ENCODE results near the gene FMO2.

FMO2 gene

GRCh38 chr1:171177261-171177660 is 7.8 kb upstream of the FMO2 start:
- TF ChIP-seq TAF1 (IDR thresholded peaks at IDR 0.05; ENCODE audit: borderline replicate concordance, low read depth, low read length) (no peak), POLR2AphosphoS5 (IDR thresholded peaks at IDR 0.05; ENCODE audit: low read depth, low read length) (no peak), POLR2A (IDR thresholded peaks at IDR 0.05; ENCODE audit: low read depth, low read length) (no peak)
- DNase-seq (ENCODE audit: insufficient read length) (no peak), FAIRE-seq (no peak)

DNA sequence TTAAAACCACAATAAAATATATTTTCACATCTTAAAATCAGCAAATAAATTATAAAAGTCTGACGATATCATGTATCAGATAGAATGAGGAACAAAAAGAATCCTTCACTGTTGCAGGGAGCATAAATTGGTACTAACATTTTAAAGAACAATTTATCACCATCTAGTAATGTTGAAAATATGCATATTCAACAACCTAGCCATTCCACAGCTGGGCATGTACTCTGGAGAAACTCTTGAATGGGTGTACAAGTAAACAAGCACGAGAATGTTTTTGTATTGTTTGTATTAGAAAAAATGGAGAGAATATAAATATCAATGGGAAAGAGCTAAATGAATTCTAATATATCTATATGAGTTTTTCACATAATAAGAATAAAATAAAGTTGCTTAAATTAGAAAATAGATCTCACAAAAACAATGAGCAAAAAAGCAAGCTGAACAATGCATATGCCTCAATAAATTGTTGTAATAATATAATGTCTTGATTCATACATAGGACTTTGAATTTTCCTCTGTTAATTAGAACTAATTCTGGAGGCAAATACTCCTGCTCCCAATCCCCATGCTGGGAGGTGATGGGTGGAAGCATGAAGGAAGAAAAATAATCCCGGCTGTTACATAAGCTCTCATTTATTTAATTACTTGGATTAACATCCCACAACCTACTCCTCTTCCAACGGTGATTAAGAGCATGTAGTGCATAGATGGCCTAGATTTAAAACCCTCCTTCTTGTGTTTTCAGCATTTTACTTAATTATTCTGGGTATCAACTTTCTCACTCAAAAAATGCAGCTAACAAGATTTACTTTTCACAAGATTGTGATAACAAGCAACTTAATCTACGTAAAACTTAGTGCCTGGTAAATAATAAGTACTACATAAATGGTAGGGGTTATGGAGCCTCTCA is 5.5 kb upstream of the FMO2 start:
- TF ChIP-seq POLR2AphosphoS5 (IDR thresholded peaks at IDR 0.05; ENCODE audit: low read depth, low read length), result no peak
- DNase-seq (ENCODE audit: insufficient read length), result no peak
- no peak for FAIRE-seq

DNA sequence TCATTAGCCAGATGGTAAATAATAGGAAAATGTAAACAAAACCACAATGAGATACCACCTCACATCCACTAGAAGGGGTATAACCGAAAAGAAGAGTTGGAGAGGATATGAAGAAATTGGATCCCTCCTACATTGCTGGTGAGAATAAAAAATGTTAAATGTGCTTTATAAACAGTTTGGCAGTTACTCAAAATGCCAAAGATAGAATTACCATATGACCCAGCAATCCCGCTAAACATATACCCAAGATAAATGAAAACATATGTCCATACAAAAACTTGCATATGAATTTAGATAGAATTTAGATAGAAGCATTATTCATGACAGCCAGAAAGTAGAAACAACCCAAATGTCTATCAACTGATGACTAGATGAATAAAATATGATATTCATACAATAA is 4.4 kb upstream of the FMO2 start:
- no peak for TF ChIP-seq POLR2AphosphoS5 (IDR thresholded peaks at IDR 0.05; ENCODE audit: low read depth, low read length)
- no peak for DNase-seq (ENCODE audit: insufficient read length)
- FAIRE-seq, result no peak

- peak; percentile 30 for FAIRE-seq
- DNase-seq (ENCODE audit: insufficient read length), result peak; percentile 11
- TF ChIP-seq POLR2A (IDR thresholded peaks at IDR 0.05; ENCODE audit: low read depth, low read length), result no peak
Observed at GRCh38 chr1:171188388-171189266, 3.5 kb downstream of the FMO2 start.

- no peak for FAIRE-seq
Observed at GRCh38 chr1:171191992-171192391, 6.9 kb downstream of the FMO2 start.

GRCh38 chr1:171195767-171196166 is 10.7 kb downstream of the FMO2 start:
- DNase-seq (ENCODE audit: insufficient read length), result no peak
- TF ChIP-seq POLR2A (IDR thresholded peaks at IDR 0.05; ENCODE audit: low read depth, low read length) (no peak), POLR2AphosphoS5 (IDR thresholded peaks at IDR 0.05; ENCODE audit: low read depth, low read length) (no peak), TAF1 (IDR thresholded peaks at IDR 0.05; ENCODE audit: borderline replicate concordance, low read depth, low read length) (no peak)
- no peak for FAIRE-seq

More at GRCh38 chr1:171191992-171192391, 6.9 kb downstream of the FMO2 start:
- TF ChIP-seq POLR2AphosphoS5 (IDR thresholded peaks at IDR 0.05; ENCODE audit: low read depth, low read length) (no peak), POLR2A (IDR thresholded peaks at IDR 0.05; ENCODE audit: low read depth, low read length) (no peak), TAF1 (IDR thresholded peaks at IDR 0.05; ENCODE audit: borderline replicate concordance, low read depth, low read length) (no peak)
- DNase-seq (ENCODE audit: insufficient read length), result no peak

DNA sequence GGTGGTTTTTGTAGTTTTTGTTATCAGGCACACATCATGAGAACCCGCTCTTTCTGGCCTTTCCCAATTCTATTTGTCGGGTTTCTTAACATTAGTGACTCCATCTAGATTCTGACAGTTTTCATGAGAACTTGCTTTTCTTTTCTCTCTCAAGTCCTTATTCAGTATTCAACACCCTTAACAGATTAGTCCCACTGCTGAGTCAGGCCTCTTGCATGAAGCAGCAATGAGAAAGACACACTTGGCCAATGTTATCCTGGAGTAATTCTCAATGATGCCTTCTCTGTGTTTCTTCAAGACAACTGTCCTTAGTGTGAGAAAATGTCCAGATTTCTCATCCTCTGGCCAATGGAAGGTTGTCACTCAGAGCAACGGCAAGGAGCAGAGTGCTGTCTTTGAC is 11.3 kb downstream of the FMO2 start:
- DNase-seq (ENCODE audit: insufficient read length) (no peak), FAIRE-seq (no peak)
- TF ChIP-seq POLR2A (IDR thresholded peaks at IDR 0.05; ENCODE audit: low read depth, low read length) (no peak), POLR2AphosphoS5 (IDR thresholded peaks at IDR 0.05; ENCODE audit: low read depth, low read length) (no peak), TAF1 (IDR thresholded peaks at IDR 0.05; ENCODE audit: borderline replicate concordance, low read depth, low read length) (no peak)

DNA sequence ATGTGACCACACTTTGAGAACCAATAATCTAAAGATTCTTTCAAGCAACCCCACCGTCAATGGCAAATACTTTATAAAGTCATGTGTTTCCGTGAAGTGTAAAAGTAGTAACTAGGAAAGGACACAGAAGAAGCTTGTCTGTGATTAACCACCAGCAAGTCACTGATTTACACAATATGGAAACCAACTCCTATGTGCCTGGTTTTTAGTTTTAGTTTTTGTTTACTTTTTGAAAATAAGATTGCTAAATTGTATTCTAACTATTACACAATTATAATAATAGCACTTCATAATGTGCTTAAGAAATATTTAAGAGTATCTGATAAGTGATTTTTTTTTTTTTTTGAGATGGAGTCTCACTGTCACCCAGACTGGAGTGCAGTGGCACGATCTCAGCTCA is 13.0 kb downstream of the FMO2 start:
- FAIRE-seq (no peak), DNase-seq (ENCODE audit: insufficient read length) (no peak)
- TF ChIP-seq POLR2AphosphoS5 (IDR thresholded peaks at IDR 0.05; ENCODE audit: low read depth, low read length) (no peak), TAF1 (IDR thresholded peaks at IDR 0.05; ENCODE audit: borderline replicate concordance, low read depth, low read length) (no peak), POLR2A (IDR thresholded peaks at IDR 0.05; ENCODE audit: low read depth, low read length) (no peak)

DNA sequence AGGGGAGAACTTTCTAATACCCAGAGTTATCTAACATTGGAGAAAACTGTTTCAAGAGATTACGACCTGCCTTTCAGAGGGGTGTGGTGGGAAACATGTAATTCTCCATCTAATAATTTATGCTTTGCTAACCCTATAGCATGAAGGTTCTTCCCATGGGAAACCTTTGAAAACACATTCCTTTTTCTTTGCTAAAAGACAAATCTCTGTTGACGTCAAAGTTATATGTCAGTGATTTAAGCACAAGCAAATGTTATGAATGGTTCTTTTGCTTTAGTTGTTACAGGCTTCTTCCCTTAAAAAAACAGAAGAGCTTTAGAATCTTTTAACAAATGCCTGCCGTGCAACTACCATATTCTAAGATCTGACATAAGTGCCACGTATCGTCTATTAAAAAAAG is 19.2 kb downstream of the FMO2 start:
- FAIRE-seq (no peak), DNase-seq (ENCODE audit: insufficient read length) (no peak)
- TF ChIP-seq POLR2A (IDR thresholded peaks at IDR 0.05; ENCODE audit: low read depth, low read length) (no peak), TAF1 (IDR thresholded peaks at IDR 0.05; ENCODE audit: borderline replicate concordance, low read depth, low read length) (no peak), POLR2AphosphoS5 (IDR thresholded peaks at IDR 0.05; ENCODE audit: low read depth, low read length) (no peak)

DNA sequence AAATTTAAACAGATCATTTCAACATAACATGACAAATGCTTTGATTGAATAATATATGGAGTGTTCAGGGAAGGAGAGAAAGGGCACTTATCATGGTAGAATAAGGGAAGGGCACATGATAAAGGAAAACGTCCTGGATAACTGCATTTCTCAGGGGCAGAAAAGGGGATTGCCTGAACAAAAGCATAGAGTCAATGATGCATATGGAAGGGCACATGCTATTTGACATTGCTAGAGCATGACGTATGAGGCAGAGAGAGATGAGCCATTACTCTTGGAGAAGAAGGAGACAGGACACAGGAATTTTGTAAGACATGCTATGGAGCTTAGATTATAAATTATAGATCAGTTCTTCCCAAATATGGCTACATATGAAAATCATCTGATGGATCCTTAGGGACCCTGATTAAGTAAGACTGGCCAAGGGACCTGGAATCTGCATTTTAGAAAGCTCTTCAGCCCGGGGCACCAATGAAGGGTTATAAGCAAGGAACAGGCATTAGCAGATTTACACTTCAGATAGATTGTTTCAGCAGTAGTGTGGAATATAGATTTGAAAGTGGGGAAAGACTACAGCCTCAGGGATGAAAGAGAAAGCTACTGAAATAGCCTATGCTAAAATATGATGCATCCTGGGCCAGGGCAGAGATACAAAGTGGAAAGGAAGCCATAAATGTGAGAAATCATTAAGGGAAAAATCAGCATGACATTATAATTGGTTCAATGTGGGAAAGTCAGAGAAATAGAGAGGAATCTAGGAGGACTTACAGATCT is 21.3 kb downstream of the FMO2 start:
- FAIRE-seq, result no peak
- no peak for DNase-seq (ENCODE audit: insufficient read length)
- no peak for TF ChIP-seq POLR2AphosphoS5 (IDR thresholded peaks at IDR 0.05; ENCODE audit: low read depth, low read length)
- TF ChIP-seq POLR2A (IDR thresholded peaks at IDR 0.05; ENCODE audit: low read depth, low read length), result no peak
- TF ChIP-seq TAF1 (IDR thresholded peaks at IDR 0.05; ENCODE audit: borderline replicate concordance, low read depth, low read length), result no peak

DNA sequence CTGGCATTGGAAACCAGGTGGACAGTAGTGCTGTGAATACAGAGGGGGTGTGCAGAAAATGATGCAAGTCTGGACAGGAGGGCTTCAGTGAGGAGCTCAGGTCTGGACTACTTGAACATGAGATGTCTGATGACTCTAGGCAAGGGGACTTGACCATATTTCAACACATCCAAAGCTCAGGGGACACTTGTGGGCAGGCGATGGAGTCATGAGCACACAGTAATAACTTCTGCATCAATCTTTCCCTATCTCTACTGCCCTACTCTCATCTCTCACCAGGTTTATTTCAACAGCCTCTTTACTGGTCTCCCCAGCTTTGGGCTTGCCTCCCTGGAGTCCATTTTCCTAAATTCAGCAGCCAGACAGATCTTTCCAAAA is 21.9 kb downstream of the FMO2 start:
- TF ChIP-seq POLR2A (IDR thresholded peaks at IDR 0.05; ENCODE audit: low read depth, low read length), result no peak
- TF ChIP-seq POLR2AphosphoS5 (IDR thresholded peaks at IDR 0.05; ENCODE audit: low read depth, low read length), result no peak
- TF ChIP-seq TAF1 (IDR thresholded peaks at IDR 0.05; ENCODE audit: borderline replicate concordance, low read depth, low read length), result no peak
- no peak for DNase-seq (ENCODE audit: insufficient read length)
- no peak for FAIRE-seq
